Heart left ventricle (tissue), 16 donors: ENCODE data around the gene RHD. TPM values are rescaled to one million over a fixed set of nuclear protein-coding genes. Genes with fewer than 3 reads are reported as not detected.
"Not testable (repeated sequence)": the region's sequence is repeated elsewhere in the genome, so short reads cannot be mapped to it uniquely, and the experiment has no call there.

Experiments used
- ATAC-seq, 4 donors: fragments of 200-7000 bp; cut with Tn5 transposase; one replicate each; pipeline ENCODE4 v1.9.1; 2020 to 2022; ENCODE audit warnings: moderate library complexity in 4 of 4, mild to moderate bottlenecking in 3 of 4, moderate number of reproducible peaks in 1 of 4
- DNase-seq, 5 donors: peaks; one replicate each; pipeline ENCODE4 v3.0.0-alpha.2; 2020
- H3K27ac ChIP-seq, 12 donors: fragments of 200-600 bp; sonication (generic) in 4 of 12; one replicate each; pipeline versions ENCODE4 v1.5.0 to v1.8.0; 2016 to 2022; ENCODE audit warnings: mild to moderate bottlenecking in 2 of 12
- H3K27me3 ChIP-seq, 9 donors: fragments of 200-600 bp; sonication (generic) in 2 of 9; one replicate each; pipeline versions ENCODE4 v1.5.1 to v1.8.0; 2016 to 2022; ENCODE audit warnings: mild to moderate bottlenecking in 3 of 9
- H3K36me3 ChIP-seq, 9 donors: fragments of 200-600 bp; sonication (generic) in 2 of 9; one replicate each; pipeline versions ENCODE4 v1.5.0 to v1.8.0; 2018 to 2022; ENCODE audit warnings: mild to moderate bottlenecking in 2 of 9
- H3K4me1 ChIP-seq, 12 donors: fragments of 200-600 bp; sonication (generic) in 4 of 12; one replicate each; pipeline versions ENCODE4 v1.5.0 to v1.8.0; 2016 to 2022; ENCODE audit warnings: mild to moderate bottlenecking in 3 of 12
- H3K4me3 ChIP-seq, 12 donors: fragments of 200-600 bp; sonication (generic) in 4 of 12; one replicate each; pipeline versions ENCODE4 v1.5.0 to v1.8.0; 2017 to 2022; ENCODE audit warnings: mild to moderate bottlenecking in 9 of 12, moderate library complexity in 4 of 12
- H3K9me3 ChIP-seq, 12 donors: fragments of 200-600 bp; sonication (generic) in 4 of 12; one replicate each; pipeline versions ENCODE4 v1.5.0 to v1.8.0; 2016 to 2022; ENCODE audit warnings: mild to moderate bottlenecking in 1 of 12
- POLR2A ChIP-seq, 2 donors: fragments of 450-650 bp; IDR thresholded peaks; one replicate each; pipeline ENCODE4 v1.6.1; 2017; ENCODE audit warnings: antibody characterized with exemption in 2 of 2, mild to moderate bottlenecking in 2 of 2, moderate library complexity in 2 of 2
- WGBS, 4 donors: extraction: QIAGEN DNeasy Blood & Tissue Kit in 2 of 4; methylation state at CpG; one replicate each; pipeline versions ENCODE4 v1.1.5 to v1.1.7; 2013 to 2018; 5-methylcytosine and 5-hydroxymethylcytosine counted together
- intact Hi-C, 10 donors: fragments of 100-400 bp; cut with DNase I; formaldehyde crosslinking; loops; one replicate each; pipeline versions ENCODE4 v1.11.1 to v1.14.2; 2022
- polyA plus RNA-seq, 2 donors: library from polyadenylated mRNA; stranded (reverse); fragments of 200-250 nt; gene quantifications; one replicate each; pipeline ENCODE4 v1.2.3, GENCODE V29; 2013
- total RNA-seq, 9 donors: library from RNA; depleted of rRNA in 2 of 9; stranded (reverse); fragments of >200 nt in 2 of 9; fragmentation: NEBNext Ultra II Directional in 3 of 9; extraction: Animal tissue kit (Norgen Biotek cat#: 25700) in 3 of 9; gene quantifications; one replicate each; pipeline versions ENCODE4 v1.1.0 to v1.2.4, GENCODE V29; 2016 to 2023
- TF ChIP-seq, protein P1 (sequence below), 12 donors: fragments of 200-600 bp; sonication (generic) in 4 of 12; IDR thresholded peaks; one replicate each; pipeline versions ENCODE4 v1.5.0 to v1.8.0; 2018 to 2022; ENCODE audit warnings: antibody characterized with exemption in 12 of 12, mild to moderate bottlenecking in 5 of 12
- donor health status: ischemic (EF 13 %, LVEDD 7.1; RV severe dilation, severe dysfunction).
- donor health status: healthy with polysubstance abuse.
- donor health status: DM: no; HTN: yes; CAD: no.
- donor health status: DM: no; HTN: no; CAD: no.
- donor health status: ischemic (EF 25% LVEDD 6.9; RV normal size, moderate dysfunction).
- donor health status: ischemic (EF 25% LVEDD 5.7; RV mildly dilated, moderate dysfunction).
- donor health status: healthy.
- donor health status: DM: yes; HTN: yes; CAD: no.
- donor health status: ischemic (EF 35%, LVEDD 5.7; RV mildly dilated, moderate dysfunction).
- donor health status: nonischemic (EF 11% LVEDD 7.7; RV severe dilation, severe dysfunction).
- donor health status: DM: yes; HTN: yes; CAD: no.
- donor health status: PGD.
- donor health status: ischemic (EF 29% LVEDD 5.4; RV normal size, mild dysfunction).
- donor health status: nonischemic (EF 23%, LVEDD 6.1; RV moderate dilation, normal function).

RHD gene
- total and polyA plus RNA-seq, 11 donors = not detected

DNA sequence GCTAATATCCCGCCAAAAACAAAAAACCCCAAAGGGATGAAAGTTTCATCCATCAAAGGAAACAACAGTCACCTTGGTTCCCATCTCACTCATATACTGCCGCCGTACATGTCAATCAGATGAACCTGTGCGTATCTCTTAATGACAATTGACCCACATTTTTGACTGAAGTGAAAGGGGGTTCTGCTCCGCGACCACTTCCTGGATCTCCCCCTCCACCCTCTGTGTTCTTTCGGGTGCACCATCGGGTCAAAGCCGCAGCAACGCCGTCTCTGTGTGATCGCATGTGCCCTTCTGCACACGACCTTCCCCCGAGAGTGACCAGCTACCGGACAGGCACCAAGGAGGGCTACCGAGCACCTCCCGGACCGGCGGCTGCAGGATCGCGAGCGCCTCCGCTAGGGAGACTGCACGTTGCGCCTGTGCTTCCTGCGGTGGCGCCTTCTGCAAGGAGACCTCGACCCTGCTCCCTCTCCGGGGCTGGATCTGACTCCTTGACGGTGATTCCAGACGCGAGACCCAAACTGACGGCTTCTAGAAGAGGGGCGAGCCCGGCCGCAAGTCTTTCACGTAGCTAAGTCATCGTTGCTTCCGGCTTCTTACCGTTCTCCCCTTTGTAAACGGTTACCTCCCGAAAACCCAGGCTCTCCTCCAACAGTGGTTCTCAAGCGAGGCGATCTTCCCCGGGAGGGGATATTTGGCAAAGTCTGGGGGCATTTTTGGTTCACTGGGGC is 5.6 kb upstream of the RHD start:
- intact Hi-C loops, H3K36me3 ChIP-seq, H3K9me3 ChIP-seq, H3K27me3 ChIP-seq: not testable (repeated sequence)
- Histone ChIP-seq H3K4me1 (peaks cover 0 to 11% (median 0%) of the 10 kb centered on the region in 12 donors), H3K4me3 (peak overlapping the region in 8 of 12 donors; percentile 45 to 85 (median 58)), H3K27ac (peak overlapping the region in 4 of 12 donors; percentile 81 to 88 (median 86))
- 1 to 4% (median 2%) methylated on average over 3 to 26 of the region's 45 CpGs for WGBS, 4 donors
- TF ChIP-seq, protein P1, sequence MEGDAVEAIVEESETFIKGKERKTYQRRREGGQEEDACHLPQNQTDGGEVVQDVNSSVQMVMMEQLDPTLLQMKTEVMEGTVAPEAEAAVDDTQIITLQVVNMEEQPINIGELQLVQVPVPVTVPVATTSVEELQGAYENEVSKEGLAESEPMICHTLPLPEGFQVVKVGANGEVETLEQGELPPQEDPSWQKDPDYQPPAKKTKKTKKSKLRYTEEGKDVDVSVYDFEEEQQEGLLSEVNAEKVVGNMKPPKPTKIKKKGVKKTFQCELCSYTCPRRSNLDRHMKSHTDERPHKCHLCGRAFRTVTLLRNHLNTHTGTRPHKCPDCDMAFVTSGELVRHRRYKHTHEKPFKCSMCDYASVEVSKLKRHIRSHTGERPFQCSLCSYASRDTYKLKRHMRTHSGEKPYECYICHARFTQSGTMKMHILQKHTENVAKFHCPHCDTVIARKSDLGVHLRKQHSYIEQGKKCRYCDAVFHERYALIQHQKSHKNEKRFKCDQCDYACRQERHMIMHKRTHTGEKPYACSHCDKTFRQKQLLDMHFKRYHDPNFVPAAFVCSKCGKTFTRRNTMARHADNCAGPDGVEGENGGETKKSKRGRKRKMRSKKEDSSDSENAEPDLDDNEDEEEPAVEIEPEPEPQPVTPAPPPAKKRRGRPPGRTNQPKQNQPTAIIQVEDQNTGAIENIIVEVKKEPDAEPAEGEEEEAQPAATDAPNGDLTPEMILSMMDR (IDR thresholded peaks at IDR 0.05) = peak in 3 of 12 donors; percentile 7 to 23 (median 13)
- ATAC-seq = peak; percentile 59 to 66 (median 59)
- DNase-seq = peak in 3 of 5 donors; percentile 35 to 73 (median 38)

- peak in 1 of 2 donors; percentile 30 for TF ChIP-seq POLR2A (IDR thresholded peaks at IDR 0.05)
- intact Hi-C loops, H3K36me3 ChIP-seq, H3K9me3 ChIP-seq, H3K27me3 ChIP-seq: not testable (repeated sequence)
- H3K4me1 ChIP-seq = peaks cover 0 to 11% (median 0%) of the 10 kb centered on the region in 12 donors
- DNase-seq (peak in 4 of 5 donors; percentile 73 to 94 (median 86)), ATAC-seq (peak; percentile 97 to 99 (median 98))
- peak overlapping the region in 9 of 12 donors; percentile 50 to 88 (median 81) for H3K27ac ChIP-seq
- H3K4me3 ChIP-seq = peak overlapping the region in 8 of 12 donors; percentile 45 to 85 (median 60)
- WGBS, 4 donors = 0 to 1% (median 0%) methylated on average over 32 to 40 of the region's 56 CpGs; no CpG with 5 or more reads in 1 of the 4 donors
These were observed 4.8 kb upstream of the RHD start for GRCh38 chr1:25267288-25268142.

GRCh38 chr1:25268143-25268760 is 4.1 kb upstream of the RHD start:
- Histone ChIP-seq H3K4me1 (peaks cover 0 to 11% (median 0%) of the 10 kb centered on the region in 12 donors), H3K27ac (peak overlapping the region in 6 of 12 donors; percentile 70 to 88 (median 82)), H3K4me3 (peak overlapping the region in 8 of 12 donors; percentile 45 to 85 (median 60))
- intact Hi-C loops, DNase-seq, H3K36me3 ChIP-seq, H3K9me3 ChIP-seq, H3K27me3 ChIP-seq, ATAC-seq: not testable (repeated sequence)
- 37 to 44% (median 41%) methylated on average over 12 to 14 of the region's 14 CpGs for WGBS, 4 donors

GRCh38 chr1:25275648-25276047 is 3.3 kb downstream of the RHD start:
- H3K9me3 ChIP-seq, ATAC-seq, H3K36me3 ChIP-seq, intact Hi-C loops, DNase-seq, H3K4me3 ChIP-seq, H3K4me1 ChIP-seq, H3K27me3 ChIP-seq, H3K27ac ChIP-seq: not testable (repeated sequence)
- WGBS, 4 donors = 75 to 80% (median 79%) methylated on average over 4 of the region's 4 CpGs

GRCh38 chr1:25277295-25277694 is 5.0 kb downstream of the RHD start:
- H3K27me3 ChIP-seq, H3K9me3 ChIP-seq, intact Hi-C loops, H3K4me3 ChIP-seq, ATAC-seq, H3K27ac ChIP-seq, H3K4me1 ChIP-seq, H3K36me3 ChIP-seq, DNase-seq: not testable (repeated sequence)
- WGBS, 4 donors = 83 to 84% (median 84%) methylated on average over 1 of the region's 1 CpG; no CpG with 5 or more reads in 1 of the 4 donors

- H3K27me3 ChIP-seq, ATAC-seq, H3K9me3 ChIP-seq, H3K27ac ChIP-seq, H3K36me3 ChIP-seq, DNase-seq, H3K4me3 ChIP-seq, intact Hi-C loops, H3K4me1 ChIP-seq: not testable (repeated sequence)
- 66 to 76% (median 67%) methylated on average over 2 of the region's 2 CpGs; no CpG with 5 or more reads in 1 of the 4 donors for WGBS, 4 donors
These were observed 6.0 kb downstream of the RHD start for GRCh38 chr1:25278358-25278757.

GRCh38 chr1:25278790-25279189 is 6.5 kb downstream of the RHD start:
- DNase-seq, H3K27me3 ChIP-seq, H3K27ac ChIP-seq, H3K36me3 ChIP-seq, ATAC-seq, intact Hi-C loops, H3K4me3 ChIP-seq, H3K4me1 ChIP-seq, H3K9me3 ChIP-seq: not testable (repeated sequence)
- WGBS, 4 donors = 67 to 70% (median 70%) methylated on average over 3 to 7 of the region's 8 CpGs

DNA sequence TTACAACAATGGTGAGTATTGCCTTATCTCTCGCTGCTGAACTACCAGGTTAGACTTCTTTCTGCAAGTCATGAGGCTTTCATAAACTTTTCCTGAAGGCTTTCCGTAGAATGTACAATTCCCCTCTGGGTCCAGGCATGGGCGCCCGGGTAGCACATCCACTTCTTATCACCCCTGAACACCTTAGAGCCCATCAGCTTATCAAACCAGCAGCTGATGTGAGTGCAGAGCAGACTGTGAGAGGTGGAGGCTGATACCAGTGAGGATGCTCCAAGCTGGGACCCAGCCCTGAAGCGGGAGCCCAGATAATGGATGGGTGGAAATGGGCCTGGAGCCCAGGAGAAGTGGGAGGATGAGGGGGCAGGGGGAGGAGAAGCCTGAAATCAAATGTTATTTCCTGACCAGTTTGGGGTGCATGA is 7.4 kb downstream of the RHD start:
- intact Hi-C loops = loop anchor here in 1 of 10 donors (10.0 kb wide), 1 partner anchor 235 kb away; no protein-coding TSS in a partner anchor
- not testable (repeated sequence) for H3K4me1 ChIP-seq, DNase-seq, H3K27me3 ChIP-seq, ATAC-seq, H3K9me3 ChIP-seq, H3K4me3 ChIP-seq, H3K36me3 ChIP-seq, H3K27ac ChIP-seq
- 66 to 78% (median 75%) methylated on average over 3 to 4 of the region's 5 CpGs for WGBS, 4 donors

DNA sequence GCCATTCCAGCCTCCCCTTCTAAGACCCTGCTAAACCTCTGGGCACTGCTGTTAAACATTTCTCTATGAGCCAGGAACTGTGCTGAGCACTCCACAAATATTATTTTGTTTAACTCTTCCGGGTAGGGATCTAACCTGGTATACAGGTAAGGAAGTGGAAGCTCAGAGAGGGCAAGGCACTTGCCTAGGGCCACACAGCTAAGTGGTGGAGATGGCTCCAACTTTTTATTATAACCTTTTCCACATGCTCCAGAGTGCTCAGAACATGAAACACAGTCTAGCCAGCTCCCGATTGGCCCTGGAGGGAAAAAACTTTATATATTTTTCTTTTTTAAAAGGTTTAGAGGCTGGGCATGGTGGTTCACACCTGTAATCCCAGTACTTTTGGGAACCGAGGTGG is 13.6 kb downstream of the RHD start:
- H3K4me3 ChIP-seq, H3K9me3 ChIP-seq, H3K4me1 ChIP-seq, H3K36me3 ChIP-seq, ATAC-seq, DNase-seq, H3K27ac ChIP-seq, H3K27me3 ChIP-seq: not testable (repeated sequence)
- intact Hi-C loops = loop anchor here in 4 of 10 donors (5.0 to 10.0 kb wide), 4 partner anchors 116 to 236 kb away; no protein-coding TSS in a partner anchor
- WGBS, 4 donors = 81 to 90% (median 88%) methylated on average over 3 of the region's 3 CpGs
